GM19463 (cell line): Measurements from ENCODE around the gene DISP2.

Experiments used
- ATAC-seq: cut with Tn5 transposase; IDR thresholded peaks from one replicate; pipeline ENCODE4 v1.9.1; 2021; ENCODE audit warnings: mild to moderate bottlenecking, moderate library complexity; ENCODE audit not compliant: unreplicated experiment

Gene DISP2

GRCh38 chr15:40357723-40358470, at the start of gene DISP2:
Gene DISP2 (plus strand): TSS chr15:40358219. CDS start chr15:40358322, 103 bp downstream.
- ATAC-seq: peak; percentile 83

- ATAC-seq: no peak
Observed at GRCh38 chr15:40309344-40309862, 48.6 kb upstream of the DISP2 start.

- no peak for ATAC-seq
Observed at GRCh38 chr15:40310001-40310959, 47.7 kb upstream of the DISP2 start.

GRCh38 chr15:40310993-40311392, 47.0 kb upstream of the DISP2 start:
- no peak for ATAC-seq

GRCh38 chr15:40312370-40313158, 45.5 kb upstream of the DISP2 start:
- ATAC-seq: no peak

GRCh38 chr15:40313531-40314398, 44.3 kb upstream of the DISP2 start:
- no peak for ATAC-seq

- ATAC-seq: no peak
Observed at GRCh38 chr15:40314723-40315276, 43.2 kb upstream of the DISP2 start.

- ATAC-seq: no peak
Observed at GRCh38 chr15:40316931-40317330, 41.1 kb upstream of the DISP2 start.

- no peak for ATAC-seq
Observed at GRCh38 chr15:40317580-40317979, 40.4 kb upstream of the DISP2 start.

- ATAC-seq: no peak
Observed at GRCh38 chr15:40320409-40320808, 37.6 kb upstream of the DISP2 start.

- no peak for ATAC-seq
Observed at GRCh38 chr15:40320931-40321371, 37.1 kb upstream of the DISP2 start.

GRCh38 chr15:40322531-40323238, 35.3 kb upstream of the DISP2 start:
- ATAC-seq: no peak

- peak; percentile 88 for ATAC-seq
Observed at GRCh38 chr15:40323239-40323952, 34.6 kb upstream of the DISP2 start, which contains the start of gene INAFM2. Gene INAFM2 (plus strand): TSS chr15:40323692. CDS start chr15:40324056, 364 bp downstream.

- peak; percentile 3 for ATAC-seq
Observed at GRCh38 chr15:40323953-40324937, 33.8 kb upstream of the DISP2 start.

GRCh38 chr15:40325188-40325587, 32.8 kb upstream of the DISP2 start:
- no peak for ATAC-seq

- ATAC-seq: no peak
Observed at GRCh38 chr15:40325700-40326099, 32.3 kb upstream of the DISP2 start.

- ATAC-seq: no peak
Observed at GRCh38 chr15:40327457-40327856, 30.6 kb upstream of the DISP2 start.
